GM12878 (cell line): ENCODE measurements around the gene TBC1D1. TPM values are rescaled to one million over a fixed set of nuclear protein-coding genes. Genes with fewer than 3 reads are reported as not detected.

Experiments
- ASH2L ChIP-seq: fragments of 300-600, 200-600 bp; sonication (generic); IDR thresholded peaks from 2 replicates; pipeline ENCODE4 v1.6.1; 2017; ENCODE audit warnings: low read depth, mild to moderate bottlenecking, borderline replicate concordance
- BHLHE40 ChIP-seq, 2 experiments: fragments of 450-650 bp in 1 of 2; IDR thresholded peaks; 2 replicates each; pipeline ENCODE4 v1.6.1; 2011 to 2017; ENCODE audit warnings: low read depth in 2 of 2, borderline replicate concordance in 1 of 2, improper control_type of control experiment in 1 of 2, low read length in 1 of 2, mild to moderate bottlenecking in 1 of 2
- EED ChIP-seq: sonication (generic); IDR thresholded peaks from 2 replicates; pipeline ENCODE4 v1.6.1; 2016; ENCODE audit warnings: antibody characterized with exemption, low read depth
- ESRRA ChIP-seq: IDR thresholded peaks from 2 replicates; pipeline ENCODE4 v1.6.1; 2012; ENCODE audit warnings: mild to moderate bottlenecking, low read length, improper control_type of control experiment
- GATAD2B ChIP-seq: fragments of 450-650 bp; conservative IDR thresholded peaks from 2 replicates; pipeline ENCODE4 v1.6.1; 2017; ENCODE audit warnings: low read depth, mild to moderate bottlenecking, moderate library complexity
- JUNB ChIP-seq: IDR thresholded peaks from 2 replicates; pipeline ENCODE4 v1.6.1; 2016; ENCODE audit warnings: antibody characterized with exemption, mild to moderate bottlenecking
- KAT2A ChIP-seq: conservative IDR thresholded peaks from 2 replicates; pipeline ENCODE4 v1.6.1; 2011; ENCODE audit warnings: low read depth, low read length; ENCODE audit not compliant: control insufficient read depth
- KDM1A ChIP-seq: fragments of 200-600 bp; sonication (generic); IDR thresholded peaks from 2 replicates; pipeline ENCODE4 v1.6.1; 2016; ENCODE audit warnings: borderline replicate concordance
- KLF5 ChIP-seq: fragments of 450-650 bp; IDR thresholded peaks from 2 replicates; pipeline ENCODE4 v1.6.1; 2014; ENCODE audit warnings: mild to moderate bottlenecking; ENCODE audit not compliant: partially characterized antibody
- MAX ChIP-seq: IDR thresholded peaks from 2 replicates; pipeline ENCODE4 v1.6.1; 2012; ENCODE audit warnings: low read depth, low read length, improper control_type of control experiment
- MEF2B ChIP-seq: fragments of 450-650 bp; IDR thresholded peaks from 2 replicates; pipeline ENCODE4 v1.6.1; 2018; ENCODE audit warnings: mild to moderate bottlenecking, moderate library complexity; ENCODE audit not compliant: partially characterized antibody, poor library complexity, severe bottlenecking
- PAX5 ChIP-seq: IDR thresholded peaks from 2 replicates; pipeline ENCODE4 v1.6.1; 2011; ENCODE audit warnings: low read depth, low read length, borderline replicate concordance
- SIN3A ChIP-seq: IDR thresholded peaks from 2 replicates; pipeline ENCODE4 v1.6.1; 2012; ENCODE audit warnings: low read depth, low read length, improper control_type of control experiment
- SMAD1 ChIP-seq: fragments of 450-650 bp; IDR thresholded peaks from 2 replicates; pipeline ENCODE4 v1.6.1; 2018; ENCODE audit warnings: mild to moderate bottlenecking, low read depth; ENCODE audit not compliant: partially characterized antibody
- SREBF1 ChIP-seq: IDR thresholded peaks from 2 replicates; pipeline ENCODE4 v1.6.1; 2012; ENCODE audit warnings: mild to moderate bottlenecking, low read length
- SRF ChIP-seq, 2 experiments: IDR thresholded peaks; 2 replicates each; pipeline ENCODE4 v1.6.1; 2011; ENCODE audit warnings: low read depth in 2 of 2, low read length in 2 of 2, mild to moderate bottlenecking in 1 of 2, moderate library complexity in 1 of 2
- STAT1 ChIP-seq: fragments of 450-650 bp; conservative IDR thresholded peaks from 2 replicates; pipeline ENCODE4 v1.6.1; 2014; ENCODE audit warnings: antibody characterized with exemption, mild to moderate bottlenecking
- SUZ12 ChIP-seq: fragments of 200-600 bp; sonication (generic); IDR thresholded peaks from one replicate; pipeline ENCODE4 v1.6.1; 2018; ENCODE audit warnings: antibody characterized with exemption, mild to moderate bottlenecking; ENCODE audit not compliant: unreplicated experiment
- TBL1XR1 ChIP-seq: IDR thresholded peaks from 2 replicates; pipeline ENCODE4 v1.6.1; 2012; ENCODE audit warnings: low read depth, low read length, improper control_type of control experiment
- ZBTB4 ChIP-seq: fragments of 450-650 bp; formaldehyde crosslinking; IDR thresholded peaks from 2 replicates; pipeline ENCODE4 v1.4.0; 2022; ENCODE audit warnings: mild to moderate bottlenecking, moderate library complexity
- polyA plus RNA-seq, 11 experiments: library from polyadenylated mRNA; depleted of rRNA in 4 of 11; unstranded in 6 of 11; stranded (reverse) in 5 of 11; fragments of >200 nt; fragmentation: Nextera tagmentation in 4 of 11; fragmentation: Illumina TruSeq in 1 of 11; extraction: Ambion mirVana in 4 of 11; extraction: Trizol in 1 of 11; gene quantifications; 1 replicate in 1 of 11; 2 replicates in 10 of 11; pipeline versions ENCODE4 v1.2.1 to v1.2.3, GENCODE V29; 2011 to 2016; ENCODE audit warnings: inconsistent platforms in 2 of 11, missing spikeins in 2 of 11, low read depth in 1 of 11
- total RNA-seq, 4 experiments: library from RNA; depleted of rRNA in 3 of 4; stranded (reverse); fragments of >200 nt in 3 of 4; fragmentation: Illumina TruSeq in 1 of 4; extraction: Trizol in 1 of 4; gene quantifications; 2 replicates each; pipeline versions ENCODE4 v1.2.1 to v1.2.3, GENCODE V29; 2013 to 2021
- TF ChIP-seq, protein P1 (sequence below): fragments of 450-650 bp; IDR thresholded peaks from 2 replicates; pipeline ENCODE4 v1.6.1; 2016; ENCODE audit warnings: mild to moderate bottlenecking
- TF ChIP-seq, protein P2 (sequence below): IDR thresholded peaks from 2 replicates; pipeline ENCODE4 v1.6.1; 2012; ENCODE audit warnings: low read depth, low read length, improper control_type of control experiment

TBC1D1 gene
- total and polyA plus RNA-seq, 10 of the 15 experiments (the other 5 are each of a cell fraction or from before 2014, with no cell fraction given): 5.3 to 102 (median 57.8) TPM

DNA sequence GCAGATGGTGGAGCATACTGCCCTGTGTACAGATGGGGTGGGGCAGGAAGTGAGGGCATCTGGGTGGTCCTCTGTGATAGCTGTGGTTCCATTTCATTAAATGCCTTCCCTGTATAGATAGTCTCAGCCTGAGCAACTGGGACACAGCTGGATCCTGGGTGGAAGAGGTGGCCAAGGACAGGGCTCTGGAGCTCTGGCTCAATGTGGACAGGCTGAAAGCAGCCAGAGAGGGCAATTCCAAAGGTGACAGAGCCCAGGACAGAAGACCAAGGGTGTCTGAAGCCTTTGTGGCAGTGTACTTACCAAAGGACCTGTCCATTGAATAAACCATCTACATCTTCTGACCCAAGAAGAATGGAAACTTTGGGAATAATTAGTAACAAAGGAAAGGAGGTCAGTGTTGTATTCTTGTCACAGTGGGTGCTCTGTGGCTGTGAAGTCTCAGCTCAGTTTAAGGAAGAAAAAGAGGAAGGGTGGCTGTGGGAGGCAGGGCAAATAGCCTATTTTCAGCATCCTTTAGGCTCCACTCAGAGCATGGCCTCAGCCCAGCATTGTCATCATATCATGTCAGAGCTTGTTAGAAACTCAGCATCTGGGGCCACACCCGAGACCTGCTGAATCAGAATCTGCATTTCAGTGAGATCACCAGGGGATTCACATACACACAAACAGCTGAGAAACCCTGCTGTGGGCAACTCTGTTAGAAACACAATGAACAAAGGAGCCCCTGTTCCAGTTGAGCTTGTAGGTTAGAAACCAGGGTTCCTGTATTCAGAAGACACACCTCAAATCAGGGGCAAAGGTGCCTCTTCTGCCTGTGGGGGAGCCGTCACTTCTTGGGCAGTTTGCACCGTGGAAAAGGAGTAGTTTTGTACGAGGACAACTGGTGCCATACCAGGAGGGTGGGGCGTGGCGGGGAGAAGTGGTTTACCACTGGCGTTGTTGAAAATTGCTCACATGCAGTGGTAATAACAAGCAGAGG lies 237.9 kb downstream of the TBC1D1 start (continued):
- 0 out of 2 replicates have a peak, but pooled peaks have one; percentile 57 for TF ChIP-seq SIN3A
- TF ChIP-seq ASH2L: no peak
- no peak for TF ChIP-seq KAT2A
- TF ChIP-seq MEF2B: peak; percentile 94
- peak; percentile 94 for TF ChIP-seq EED
- TF ChIP-seq SREBF1: peak; percentile 40; the same call in 1 of the 2 replicates
- peak in 1 of 2 experiments; percentile 44; a peak in 1 of 4 replicates for TF ChIP-seq SRF (IDR thresholded peaks at IDR 0.05; ENCODE audit: low read depth in 2 of 2, low read length in 2 of 2)
- TF ChIP-seq GATAD2B: peak; percentile 42; the same call in 1 of the 2 replicates
- TF ChIP-seq SMAD1: peak; percentile 80
- peak; percentile 84 to 89 for TF ChIP-seq BHLHE40 (IDR thresholded peaks at IDR 0.05; ENCODE audit: borderline replicate concordance in 1 of 2, low read depth in 2 of 2, low read length in 1 of 2)
- TF ChIP-seq TBL1XR1: peak; percentile 79; the same call in 1 of the 2 replicates
- TF ChIP-seq, protein P1, sequence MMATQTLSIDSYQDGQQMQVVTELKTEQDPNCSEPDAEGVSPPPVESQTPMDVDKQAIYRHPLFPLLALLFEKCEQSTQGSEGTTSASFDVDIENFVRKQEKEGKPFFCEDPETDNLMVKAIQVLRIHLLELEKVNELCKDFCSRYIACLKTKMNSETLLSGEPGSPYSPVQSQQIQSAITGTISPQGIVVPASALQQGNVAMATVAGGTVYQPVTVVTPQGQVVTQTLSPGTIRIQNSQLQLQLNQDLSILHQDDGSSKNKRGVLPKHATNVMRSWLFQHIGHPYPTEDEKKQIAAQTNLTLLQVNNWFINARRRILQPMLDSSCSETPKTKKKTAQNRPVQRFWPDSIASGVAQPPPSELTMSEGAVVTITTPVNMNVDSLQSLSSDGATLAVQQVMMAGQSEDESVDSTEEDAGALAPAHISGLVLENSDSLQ: peak; percentile 45; the same call in 1 of the 2 replicates
- peak; percentile 65; the same call in 1 of the 2 replicates for TF ChIP-seq PAX5
- no peak for TF ChIP-seq ZBTB4
- TF ChIP-seq ESRRA: no peak
- TF ChIP-seq STAT1: no peak
- TF ChIP-seq, protein P2, sequence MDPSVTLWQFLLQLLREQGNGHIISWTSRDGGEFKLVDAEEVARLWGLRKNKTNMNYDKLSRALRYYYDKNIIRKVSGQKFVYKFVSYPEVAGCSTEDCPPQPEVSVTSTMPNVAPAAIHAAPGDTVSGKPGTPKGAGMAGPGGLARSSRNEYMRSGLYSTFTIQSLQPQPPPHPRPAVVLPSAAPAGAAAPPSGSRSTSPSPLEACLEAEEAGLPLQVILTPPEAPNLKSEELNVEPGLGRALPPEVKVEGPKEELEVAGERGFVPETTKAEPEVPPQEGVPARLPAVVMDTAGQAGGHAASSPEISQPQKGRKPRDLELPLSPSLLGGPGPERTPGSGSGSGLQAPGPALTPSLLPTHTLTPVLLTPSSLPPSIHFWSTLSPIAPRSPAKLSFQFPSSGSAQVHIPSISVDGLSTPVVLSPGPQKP: 0 out of 2 replicates have a peak, but pooled peaks have one; percentile 26
- TF ChIP-seq KLF5: peak; percentile 83
- TF ChIP-seq MAX: peak; percentile 9; the same call in 1 of the 2 replicates
- TF ChIP-seq KDM1A: no peak
- TF ChIP-seq SUZ12: no peak
- TF ChIP-seq JUNB: peak; percentile 94
